GM18505 (cell line): ENCODE results near the gene MAOB.

Experiments used
- ATAC-seq: cut with Tn5 transposase; IDR thresholded peaks from one replicate; pipeline ENCODE4 v1.9.1; 2021; ENCODE audit not compliant: unreplicated experiment
- POLR2A ChIP-seq: IDR thresholded peaks from 4 replicates; pipeline ENCODE4 v1.6.1; 2011; ENCODE audit warnings: borderline replicate concordance; ENCODE audit not compliant: insufficient read depth, insufficient read length; ENCODE audit errors: extremely low read depth

Gene MAOB

DNA sequence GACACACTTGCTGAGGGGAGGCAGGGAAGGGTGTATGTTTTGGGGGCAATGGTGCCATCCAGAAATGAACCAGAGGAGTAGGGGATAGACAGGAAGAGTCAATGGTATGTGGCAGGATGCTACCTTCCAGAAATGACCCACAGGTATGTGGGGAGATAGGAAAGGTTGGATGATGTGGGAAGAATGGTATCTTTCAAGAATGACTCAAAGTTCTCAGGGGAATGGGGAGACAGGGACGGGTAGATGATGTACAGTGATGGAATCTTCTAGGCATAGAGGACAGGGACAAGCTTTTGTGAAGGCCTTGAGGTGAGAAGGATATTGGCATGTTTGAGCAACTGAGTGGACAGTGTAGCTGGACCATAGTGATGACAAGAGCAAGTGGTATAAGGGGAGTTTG, 161.3 kb downstream of the MAOB start:
- ATAC-seq = no peak
- no peak for TF ChIP-seq POLR2A

GRCh38 chrX:43720082-43720481, 162.2 kb downstream of the MAOB start:
- no peak for TF ChIP-seq POLR2A
- no peak for ATAC-seq

- no peak for ATAC-seq
- no peak for TF ChIP-seq POLR2A
Observed at GRCh38 chrX:43718956-43719355, 163.3 kb downstream of the MAOB start.

GRCh38 chrX:43718546-43718945, 163.7 kb downstream of the MAOB start:
- no peak for ATAC-seq
- TF ChIP-seq POLR2A = no peak

GRCh38 chrX:43718081-43718480, 164.2 kb downstream of the MAOB start:
- no peak for TF ChIP-seq POLR2A
- no peak for ATAC-seq

DNA sequence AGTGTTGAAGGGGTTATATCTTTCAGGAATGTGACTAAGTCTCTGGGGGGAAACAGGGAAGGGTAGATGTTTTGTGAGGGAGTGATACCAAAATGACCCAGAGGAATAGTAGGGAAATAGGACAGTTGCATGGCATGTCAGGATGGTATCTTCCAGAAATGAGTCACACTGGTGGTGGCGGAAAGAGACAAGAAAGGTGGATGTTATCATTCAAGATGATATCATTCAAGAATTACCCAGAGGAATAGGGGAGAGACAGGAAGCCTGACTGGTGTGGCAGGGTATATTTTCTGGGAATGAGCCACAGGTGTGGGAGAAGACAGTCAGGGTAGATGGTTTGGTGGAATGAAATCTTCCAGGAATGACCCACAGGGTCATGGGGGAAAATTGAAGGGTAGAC, 165.1 kb downstream of the MAOB start:
- TF ChIP-seq POLR2A = no peak
- ATAC-seq = no peak

DNA sequence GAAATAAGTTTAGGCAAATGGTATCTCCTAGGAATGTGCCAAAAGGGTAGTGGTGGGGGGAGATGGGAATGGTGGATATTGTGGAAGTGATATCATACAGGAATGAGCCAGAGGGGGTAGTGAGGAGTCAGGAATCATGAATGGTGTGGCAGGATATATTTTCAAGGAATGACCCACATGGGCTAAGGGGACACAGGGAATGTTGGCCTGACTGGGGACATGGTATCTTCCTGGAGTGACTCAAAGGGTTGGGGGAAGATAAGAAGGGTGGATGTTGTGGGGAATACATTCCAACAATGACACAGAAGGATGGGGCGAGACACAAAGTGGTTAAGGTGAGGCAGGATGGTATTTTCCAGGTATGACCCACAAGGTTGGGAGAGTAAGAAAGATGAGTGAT, 165.6 kb downstream of the MAOB start:
- no peak for ATAC-seq
- TF ChIP-seq POLR2A = no peak
